OCI-LY3 (cell line): ENCODE results near the gene NOXO1.

Experiments
- CTCF ChIP-seq: fragments of 200-600, 300-600 bp; sonication (generic); IDR thresholded peaks from 2 replicates; pipeline ENCODE4 v1.5.1; 2014; ENCODE audit warnings: antibody characterized with exemption, low read length, low read depth
- EZH2phosphoT487 ChIP-seq: fragments of 200-600 bp; shearing (Covaris generic); IDR thresholded peaks from 2 replicates; pipeline ENCODE4 v1.6.1; 2018; ENCODE audit warnings: antibody characterized with exemption, mixed run types, low read depth

GRCh38 chr16:2026461-2027023 lies 45.3 kb upstream of the NOXO1 start, which contains the start of gene NHERF2:
- TF ChIP-seq EZH2phosphoT487 (no peak), CTCF (no peak)
